Colon (tissue), 2 donors: ENCODE results near the gene LBR.

Source experiments
- FAIRE-seq: peaks from 2 replicates; lab custom pipeline; 2012; peaks lifted over from hg19 to GRCh38; lab: Jason Lieb, UNC
- donor health status: control.
- donor health status: control.

Gene LBR

DNA sequence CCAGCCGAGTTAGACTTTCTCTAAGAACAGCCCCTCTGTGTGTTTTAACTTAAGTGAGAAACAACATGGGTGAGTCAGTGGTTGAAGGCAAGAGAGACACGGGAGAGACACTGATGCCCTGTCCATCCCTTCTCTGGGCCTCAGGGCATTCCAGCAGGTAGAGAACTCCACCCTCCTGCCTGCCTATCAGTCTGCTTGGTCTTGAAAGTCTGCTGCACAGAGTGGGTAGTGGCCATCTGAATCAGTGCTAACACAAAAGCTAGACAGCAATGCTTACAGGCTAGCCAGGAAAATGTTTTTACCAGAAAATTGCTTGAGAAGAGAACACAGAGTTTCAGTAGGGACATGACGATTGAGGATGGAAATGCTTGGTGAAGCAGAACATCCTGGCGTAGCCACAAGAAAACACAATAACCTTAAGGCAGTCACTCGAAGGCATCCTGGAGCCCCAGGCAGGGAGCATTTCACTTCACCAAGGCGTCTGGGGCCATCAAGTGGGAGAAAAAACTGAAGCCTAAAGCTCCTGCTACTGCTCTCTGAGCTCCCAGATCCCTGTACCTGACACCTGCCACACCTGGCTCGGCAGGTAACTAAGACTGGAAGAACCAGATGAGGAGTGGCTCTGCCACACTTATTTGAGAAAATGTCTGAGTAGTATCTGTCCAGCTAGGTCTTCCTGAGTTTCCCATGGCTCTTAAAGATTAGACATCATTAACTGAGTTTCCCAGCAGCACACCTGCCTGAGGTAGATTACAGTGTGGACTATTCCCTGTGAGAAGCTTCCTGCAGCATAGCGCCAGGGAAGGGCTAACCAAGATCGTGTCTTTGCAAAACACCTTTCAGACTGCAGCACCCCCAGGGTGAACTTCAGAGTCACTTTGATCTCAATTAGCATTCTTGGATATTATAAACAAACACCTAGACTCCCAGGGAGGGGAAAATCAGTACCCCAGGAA is 18.1 kb upstream of the LBR start:
- FAIRE-seq = no peak

DNA sequence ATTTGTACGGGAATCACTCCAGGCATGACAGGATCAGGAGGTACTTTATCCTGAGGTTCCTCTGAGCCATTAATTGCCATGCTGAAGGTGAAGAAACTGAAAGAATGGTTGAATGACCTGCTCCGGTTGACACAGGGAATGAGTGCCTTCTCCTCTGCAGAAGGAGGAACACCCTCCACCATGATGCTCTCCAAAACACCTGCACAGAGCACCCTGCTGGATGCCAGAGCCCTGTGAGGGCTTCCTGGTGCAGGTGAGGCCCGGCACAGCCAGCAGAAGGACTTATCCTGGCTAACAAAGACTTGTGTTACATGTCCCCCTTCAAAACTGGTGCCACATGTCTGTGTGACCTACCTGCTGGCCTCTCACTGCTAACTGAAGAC is 14.3 kb upstream of the LBR start:
- no peak for FAIRE-seq

DNA sequence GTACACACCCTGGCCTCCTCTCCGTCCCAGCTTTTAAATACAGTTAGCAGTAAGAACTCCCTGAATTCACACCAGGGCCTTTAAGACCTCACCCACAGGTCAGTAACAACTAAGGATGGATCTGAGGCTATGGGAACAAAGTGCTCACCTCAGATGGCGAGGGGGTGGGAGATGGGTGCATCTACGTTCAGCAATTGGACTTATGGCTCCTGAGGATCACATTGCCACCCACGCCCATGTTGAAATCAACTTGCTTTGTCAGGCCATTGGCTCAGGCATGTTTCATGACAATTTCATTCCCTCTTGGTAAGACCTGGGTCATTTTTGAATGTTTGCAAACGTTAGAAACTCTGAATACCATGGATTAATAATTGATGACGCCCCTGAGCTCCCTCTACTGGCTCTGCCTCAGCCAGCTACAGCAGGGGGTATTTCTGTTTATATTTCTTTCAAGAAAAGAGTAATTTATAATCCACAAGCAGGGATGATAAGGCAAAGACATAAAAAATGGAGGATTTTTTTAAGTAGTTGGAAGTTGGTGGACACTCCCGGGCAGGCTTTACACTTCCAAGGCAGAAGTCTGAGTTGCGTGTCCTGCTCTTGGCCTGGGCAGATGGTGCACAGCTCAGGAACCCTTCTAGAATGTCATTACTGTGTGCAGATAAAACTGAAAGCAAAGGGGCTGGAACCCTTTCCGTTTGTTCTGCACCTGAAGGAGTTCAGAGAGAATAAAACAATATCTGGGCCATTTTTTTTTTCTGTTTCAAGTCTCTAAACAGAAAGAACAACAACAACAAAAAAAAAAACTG is 13.7 kb upstream of the LBR start:
- no peak for FAIRE-seq

DNA sequence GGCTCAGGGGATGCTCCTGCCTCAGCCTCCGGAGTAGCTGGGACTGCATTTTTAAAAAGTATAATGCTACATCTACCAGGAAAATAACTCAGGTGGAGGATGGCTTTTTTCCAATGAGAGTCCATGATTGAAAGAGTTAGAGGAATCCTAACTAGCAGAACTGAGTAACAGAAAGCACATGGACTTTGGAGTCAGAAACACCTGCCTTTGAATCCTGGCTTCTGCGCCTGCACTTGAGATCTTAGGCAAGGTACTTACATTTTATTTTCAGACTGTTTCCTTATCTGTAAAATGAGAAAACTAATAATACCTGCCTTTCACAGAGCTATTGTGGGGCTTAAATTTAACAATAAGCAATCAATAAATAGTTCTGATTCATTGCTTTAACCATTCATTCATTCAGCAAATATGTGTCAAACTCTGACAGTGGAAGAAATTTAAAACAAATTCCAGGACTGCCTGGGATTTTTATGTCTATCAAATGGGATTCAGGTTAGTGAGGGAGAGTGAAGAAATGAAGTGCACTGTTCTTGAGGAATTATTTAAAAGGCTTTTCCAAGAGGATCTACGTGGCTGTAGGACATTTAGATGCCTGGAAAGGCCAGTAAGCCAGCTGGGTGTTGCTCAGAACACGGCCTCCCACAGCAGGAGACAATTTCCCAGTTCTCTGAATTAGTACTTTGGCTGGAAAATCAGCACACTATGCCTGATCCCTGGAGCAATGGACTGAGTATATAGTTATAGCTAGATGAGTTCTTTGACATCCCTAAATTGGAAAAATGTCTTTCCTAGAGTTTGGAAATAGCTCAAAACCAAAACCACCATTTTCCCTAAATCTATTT is 12.8 kb upstream of the LBR start:
- no peak for FAIRE-seq

DNA sequence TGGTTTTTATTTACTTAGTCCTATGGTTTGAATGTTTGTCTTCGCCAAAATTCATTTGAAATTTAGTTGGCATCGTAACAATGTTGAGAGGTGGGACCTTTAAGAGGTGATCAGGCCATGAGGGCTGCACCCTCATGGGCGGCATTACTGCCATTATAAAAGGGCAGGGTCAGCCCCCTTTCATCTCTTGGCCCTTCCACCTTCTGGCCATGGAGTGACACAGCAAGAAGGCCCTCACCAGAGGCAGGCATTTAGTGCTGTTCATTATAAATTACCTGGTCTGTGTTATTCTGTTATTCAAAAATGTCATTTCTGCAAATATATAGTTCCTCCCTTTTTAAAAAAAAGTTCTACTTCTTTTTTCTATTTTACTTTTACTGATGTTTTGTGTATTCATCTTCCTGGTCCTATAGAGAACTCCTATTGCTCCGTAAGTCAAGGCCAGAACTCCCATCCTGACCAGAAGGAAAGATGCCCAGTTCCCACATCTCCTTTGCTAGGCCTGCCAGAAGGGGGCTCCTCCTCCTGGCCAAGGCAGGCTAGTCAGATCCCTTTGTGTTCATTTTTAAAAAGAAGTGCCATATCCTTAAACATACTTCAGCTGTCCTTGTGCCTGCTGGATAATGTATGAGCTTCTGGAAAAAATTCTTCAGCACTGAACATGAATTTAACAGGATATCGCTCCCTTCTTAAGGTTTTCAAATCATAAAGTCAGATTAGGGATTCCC is 10.0 kb upstream of the LBR start:
- no peak for FAIRE-seq

DNA sequence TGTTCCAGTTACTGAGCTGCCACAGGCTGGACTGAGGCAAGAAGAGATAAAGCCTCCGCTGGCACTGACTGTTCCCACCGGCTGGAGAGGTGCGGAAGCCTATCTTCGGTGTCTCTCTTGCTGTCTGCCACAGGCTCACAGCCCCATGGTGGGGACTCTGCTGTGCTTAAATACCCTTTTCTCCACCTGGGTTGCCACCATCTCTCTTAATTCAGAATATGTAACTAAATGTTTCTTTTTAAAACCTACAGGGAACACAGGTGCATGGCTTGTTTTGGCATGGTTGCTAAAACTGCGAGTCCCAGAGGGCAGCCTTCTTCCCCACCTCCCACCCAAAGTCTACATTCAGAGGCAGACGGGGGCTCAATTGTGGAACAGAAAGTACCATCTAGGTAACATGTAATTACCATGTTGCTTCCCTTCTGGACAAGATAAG is 8.1 kb upstream of the LBR start:
- no peak for FAIRE-seq

DNA sequence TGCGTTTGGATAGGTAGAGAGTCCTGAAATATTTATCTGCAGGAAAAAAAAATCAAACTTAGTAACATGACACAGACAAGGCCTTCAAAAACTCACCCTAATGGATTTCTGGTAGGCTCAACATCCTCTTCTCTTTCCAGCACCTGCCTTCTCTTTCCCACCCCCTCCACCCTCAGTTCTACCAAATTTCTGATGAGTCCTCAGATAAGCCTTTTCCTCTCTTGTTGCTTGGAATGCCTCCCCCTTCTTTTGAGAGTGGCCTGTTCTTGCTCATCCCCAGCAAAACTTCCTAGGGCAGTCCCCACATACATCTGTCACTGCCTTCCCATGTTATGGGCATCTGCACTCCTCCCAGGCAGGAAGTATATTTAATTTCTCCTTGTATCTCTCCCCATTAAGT is 7.6 kb upstream of the LBR start:
- FAIRE-seq = no peak

DNA sequence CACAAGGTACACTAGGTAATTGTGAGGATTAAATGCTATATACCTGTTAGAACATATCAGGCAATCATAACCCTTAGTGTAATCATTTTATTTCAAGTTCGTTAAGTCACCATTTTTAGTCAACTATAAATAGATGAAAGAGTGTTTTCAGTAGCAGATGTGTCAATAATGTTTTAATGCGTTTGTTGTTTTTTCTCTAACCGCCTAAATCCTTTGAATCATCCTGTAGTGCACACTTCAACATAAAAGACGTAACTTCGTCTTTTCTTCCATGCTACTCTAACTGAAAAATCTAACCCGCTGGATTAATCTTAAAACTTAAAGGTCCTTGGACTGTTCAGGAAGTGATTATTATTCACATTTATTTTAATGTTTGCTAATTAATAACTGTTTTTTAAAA is 7.2 kb upstream of the LBR start:
- no peak for FAIRE-seq

DNA sequence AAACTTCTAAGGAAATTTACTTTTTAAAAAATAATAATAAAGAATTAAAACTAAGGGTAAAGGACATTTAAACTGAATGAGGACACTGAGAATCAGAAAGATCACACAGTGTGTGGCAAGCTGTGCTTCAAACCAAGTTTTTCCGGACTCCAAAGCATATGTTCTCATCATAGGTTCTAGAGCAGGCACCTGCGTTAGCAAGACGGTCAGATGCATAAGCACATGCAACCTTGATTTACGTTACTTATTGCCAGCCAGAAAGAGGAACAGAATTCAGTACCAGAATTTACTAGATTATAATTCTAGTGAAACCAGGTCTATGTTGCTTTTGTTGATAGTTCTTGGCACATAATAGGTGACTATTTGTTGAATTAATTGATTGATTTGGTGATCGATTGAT is 6.2 kb upstream of the LBR start:
- no peak for FAIRE-seq

DNA sequence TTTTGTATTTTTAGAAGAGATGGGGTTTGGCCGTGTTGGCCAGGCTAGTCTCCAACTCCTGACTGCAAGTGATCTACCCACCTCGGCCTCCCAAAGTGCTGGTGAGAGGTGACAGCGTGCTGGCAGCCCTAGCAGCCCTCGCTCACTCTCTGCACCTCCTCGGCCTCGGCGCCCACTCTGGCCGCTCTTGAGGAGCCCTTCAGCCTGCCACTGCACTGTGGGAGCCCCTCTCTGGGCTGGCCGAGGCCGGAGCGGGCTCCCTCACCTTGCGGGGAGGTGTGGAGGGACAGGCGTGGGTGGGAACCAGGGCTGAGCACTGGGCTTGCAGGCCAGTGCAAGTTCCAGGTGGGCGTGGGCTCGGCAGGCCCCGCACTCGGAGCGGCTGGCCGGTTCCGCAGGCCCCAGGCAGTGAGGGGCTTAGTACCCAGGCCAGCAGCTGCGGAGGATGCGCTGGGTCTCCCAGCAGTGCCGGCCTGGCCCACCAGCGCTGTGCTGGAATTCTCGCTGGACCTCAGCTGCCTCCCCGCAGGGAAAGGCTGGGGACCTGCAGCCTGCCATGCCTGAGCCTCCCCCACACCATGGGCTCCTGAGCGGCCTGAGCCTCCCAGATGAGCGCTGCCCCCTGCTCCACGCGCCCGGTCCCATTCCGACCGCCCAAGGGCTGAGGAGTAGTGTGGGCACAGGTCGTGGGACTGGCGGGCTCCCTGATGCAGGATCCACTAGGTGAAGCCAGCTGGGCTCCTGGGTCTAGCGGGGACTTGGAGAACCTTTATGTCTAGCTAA is 3.4 kb upstream of the LBR start:
- FAIRE-seq = no peak

DNA sequence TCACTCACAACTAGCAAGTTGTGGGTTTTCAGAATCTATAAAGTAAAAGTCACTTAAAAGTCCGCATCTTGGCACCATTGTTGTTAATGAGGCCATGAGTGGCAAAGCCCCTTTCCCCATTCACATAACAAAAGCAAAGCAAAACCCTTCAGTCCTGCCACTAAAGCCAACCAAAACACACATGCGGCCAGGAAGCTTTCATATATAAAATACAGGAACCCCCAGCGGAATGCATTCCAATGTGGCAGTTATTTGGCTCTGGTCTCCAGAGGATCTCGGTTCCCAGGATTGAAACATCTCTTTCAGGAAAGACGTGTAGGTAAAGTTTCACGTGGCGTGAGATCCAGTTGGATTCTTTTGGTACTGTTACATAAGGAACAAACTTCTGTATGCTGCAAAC is 2.5 kb upstream of the LBR start:
- FAIRE-seq = no peak

DNA sequence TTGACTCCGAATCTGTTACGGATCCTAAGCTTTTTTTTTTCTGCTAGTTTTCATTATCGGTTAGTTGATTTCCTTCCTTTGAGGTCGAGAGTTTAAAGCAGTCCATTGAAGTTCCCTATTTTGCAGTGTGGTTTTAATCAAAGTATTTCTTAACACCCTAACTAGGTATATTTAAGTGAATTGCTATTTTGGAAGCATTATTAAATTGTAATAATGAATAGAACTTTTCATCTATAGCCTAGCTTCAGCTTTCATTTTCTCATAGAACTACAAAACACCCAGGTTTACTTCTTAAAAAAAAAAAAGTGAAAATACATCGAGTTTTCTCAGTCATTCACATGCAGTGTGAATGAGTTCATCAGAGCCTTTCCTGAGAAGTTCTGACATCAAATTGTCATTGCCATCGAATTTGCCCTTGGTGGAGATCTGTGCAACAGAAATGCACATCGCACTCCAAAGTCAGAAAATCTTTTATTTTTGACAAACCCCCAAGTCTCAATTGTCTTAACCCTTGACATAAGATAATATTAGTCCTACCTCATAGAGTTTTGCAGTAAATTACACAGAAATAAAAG is 1.1 kb upstream of the LBR start:
- no peak for FAIRE-seq

DNA sequence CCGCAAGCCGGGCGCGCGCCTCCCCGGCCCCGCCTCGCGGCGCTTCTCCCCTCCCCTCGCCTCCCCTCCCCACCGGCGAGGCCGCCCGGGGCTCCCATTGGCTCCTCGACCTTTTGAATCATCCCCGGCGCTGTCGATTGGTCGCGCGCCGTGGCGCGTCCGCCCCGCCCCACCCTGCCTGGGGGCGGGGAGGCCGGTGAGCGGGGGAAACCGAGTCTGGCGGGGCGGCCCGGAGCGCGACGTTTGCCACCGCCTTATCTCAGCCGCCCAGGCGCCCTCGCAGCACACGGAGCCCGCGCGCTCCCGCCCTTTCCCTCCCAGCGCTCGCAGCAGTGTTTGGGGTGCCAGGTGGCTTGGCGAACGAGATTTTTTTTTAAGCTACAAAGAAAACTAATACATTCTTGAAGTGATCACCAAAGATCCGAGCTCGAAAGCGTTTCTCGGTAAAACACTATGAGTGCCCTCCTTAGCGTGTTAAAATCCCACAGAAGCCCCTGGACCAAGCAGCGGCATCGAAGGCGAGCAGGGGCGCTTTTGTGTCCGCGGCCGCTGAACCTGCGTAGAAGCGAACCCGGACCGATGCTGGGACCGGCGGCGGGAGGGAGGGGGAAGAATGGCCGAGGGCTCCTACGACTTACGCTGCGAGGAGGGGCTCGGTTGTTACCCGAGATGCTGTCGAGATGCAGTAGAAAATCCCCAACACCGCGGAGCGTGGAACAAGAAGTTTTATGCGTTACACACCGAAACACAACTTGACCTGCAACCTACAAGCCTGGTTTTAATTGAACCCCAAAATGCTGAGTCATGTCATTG is 436 bp upstream of the LBR start:
- no peak for FAIRE-seq

DNA sequence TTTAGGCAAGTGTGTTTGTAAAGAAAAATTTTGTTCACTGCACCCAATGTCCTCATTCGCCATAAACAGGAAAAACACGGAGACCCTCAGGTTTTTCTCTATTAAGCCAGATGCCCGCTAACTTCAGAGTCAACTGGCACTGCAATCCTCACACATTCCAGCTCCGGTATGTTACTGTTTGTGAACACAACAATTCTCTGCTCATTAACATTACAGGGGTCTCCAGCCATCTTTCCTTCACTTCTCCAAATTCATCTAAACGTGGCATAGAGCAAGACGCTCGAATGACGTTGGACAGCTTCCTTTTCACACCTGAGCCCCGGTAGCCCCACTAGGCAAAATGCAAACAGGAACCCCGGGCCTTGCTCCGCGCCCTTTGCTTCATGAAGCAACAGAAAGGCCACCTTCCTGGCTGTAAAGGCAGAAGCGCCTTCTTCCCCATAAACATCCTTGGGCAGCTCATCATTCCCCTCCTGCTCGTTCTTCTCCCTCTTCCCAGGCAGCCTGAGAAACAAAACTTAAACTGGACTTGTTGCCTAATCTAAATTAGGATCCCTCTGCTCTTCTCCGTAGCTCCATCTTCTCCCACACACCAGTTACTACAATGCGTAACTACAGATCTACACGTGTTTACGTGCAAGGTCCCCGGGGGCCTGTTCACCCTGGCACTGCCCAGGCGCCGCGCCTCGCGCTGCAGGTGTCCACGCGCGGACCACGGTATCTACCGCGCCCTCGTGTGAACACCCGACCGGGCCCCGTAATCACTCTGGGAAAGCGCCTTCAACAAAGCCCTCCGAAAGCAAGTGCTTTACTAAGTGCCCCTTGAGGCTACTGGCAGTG is 1.2 kb downstream of the LBR start:
- no peak for FAIRE-seq

DNA sequence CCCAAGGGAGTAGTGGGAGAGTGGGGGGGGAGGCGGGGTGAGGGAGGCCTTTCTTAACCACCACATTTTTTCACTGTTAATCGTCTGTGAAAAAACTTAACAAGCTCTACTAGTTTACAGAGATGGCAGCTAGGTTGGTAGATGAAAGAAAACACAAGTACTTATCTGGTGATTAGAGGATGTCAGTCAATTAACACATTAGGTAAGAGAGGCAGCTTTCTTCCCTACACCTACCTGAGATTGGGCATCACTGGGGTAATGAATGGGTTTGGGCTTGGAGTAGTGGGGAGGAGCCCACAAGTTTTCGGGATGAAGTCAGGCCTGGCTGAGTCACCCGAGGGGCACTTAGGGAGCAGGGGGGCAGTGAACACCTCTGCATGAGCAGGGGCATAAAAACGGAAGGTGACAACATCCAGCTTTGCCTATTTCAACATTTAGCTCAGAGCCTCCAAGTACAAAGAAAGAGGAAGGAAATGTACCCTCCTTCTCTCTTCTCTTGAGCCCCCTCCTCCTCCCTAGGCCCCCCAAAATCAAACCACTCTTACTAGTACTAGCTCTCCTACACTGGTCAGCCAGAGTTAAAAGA is 2.5 kb downstream of the LBR start:
- no peak for FAIRE-seq

DNA sequence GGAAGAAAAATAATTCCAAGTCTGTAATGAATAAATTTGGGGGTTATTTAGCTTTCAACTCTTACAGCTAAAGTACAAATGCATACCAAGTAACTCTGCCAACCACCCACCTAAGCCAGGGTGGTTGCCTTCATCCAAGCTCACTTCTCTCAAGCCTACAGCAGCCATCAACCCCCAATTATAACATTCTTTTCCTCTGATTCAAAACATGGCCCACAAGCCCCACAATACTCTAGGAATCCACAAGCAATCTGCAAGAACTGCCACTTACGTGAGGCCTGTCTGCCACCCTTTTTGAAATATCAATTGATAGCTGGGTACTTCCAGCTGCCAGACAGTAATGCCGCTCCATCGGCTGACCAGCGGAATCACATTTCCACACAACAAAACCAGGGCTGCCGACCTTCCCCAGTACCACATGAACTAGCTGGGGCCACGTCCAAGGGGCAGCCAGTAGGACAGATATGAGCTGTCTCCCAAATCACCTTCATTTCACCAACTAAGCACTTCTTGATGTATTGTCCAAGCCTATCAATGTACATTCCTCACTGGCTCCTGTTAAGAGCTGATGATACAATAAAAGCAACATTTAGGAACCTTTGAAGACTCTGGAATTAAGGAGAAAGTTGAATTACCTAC is 3.2 kb downstream of the LBR start:
- FAIRE-seq = no peak

DNA sequence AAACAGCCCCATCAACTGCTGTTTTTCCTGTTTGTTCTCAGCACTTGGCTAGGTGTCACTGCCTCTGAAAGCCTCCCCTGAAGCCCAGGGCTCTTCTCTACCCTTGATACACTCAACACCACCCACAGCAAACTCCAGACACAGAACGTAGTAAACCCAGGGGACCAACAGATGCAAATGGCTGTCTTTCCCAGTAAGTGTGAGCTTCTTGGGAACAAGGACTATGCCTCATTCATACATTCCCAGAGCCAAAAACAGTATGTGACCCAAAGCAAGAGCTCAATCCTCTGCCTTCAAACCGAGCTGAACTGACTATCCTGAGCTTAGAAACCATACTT is 4.4 kb downstream of the LBR start:
- FAIRE-seq = no peak
